Trophoblast cell (in vitro differentiated cells and primary cell): ENCODE data around the gene TMEM263.
A peak's percentile ranks its signal among the peaks of the same experiment; 100 is the strongest.

Experiments
- DNase-seq, 2 donors: peaks; one replicate each; pipeline ENCODE4 v3.0.0-alpha.2; 2016
- H2AFZ ChIP-seq: 2 replicates; pipeline ENCODE4 v1.6.1; 2013; ENCODE audit warnings: low read length, moderate library complexity, mild to moderate bottlenecking; ENCODE audit not compliant: insufficient read depth, poor library complexity
- H2AK5ac ChIP-seq: 2 replicates; pipeline ENCODE4 v1.6.1; 2013; ENCODE audit warnings: mild to moderate bottlenecking, low read length
- H2BK120ac ChIP-seq: 2 replicates; pipeline ENCODE4 v1.6.1; 2013; ENCODE audit warnings: low read length, mild to moderate bottlenecking, moderate library complexity; ENCODE audit not compliant: insufficient read depth, poor library complexity
- H2BK12ac ChIP-seq: 2 replicates; pipeline ENCODE4 v1.6.1; 2013; ENCODE audit warnings: mild to moderate bottlenecking, low read length, moderate library complexity
- H2BK5ac ChIP-seq: 2 replicates; pipeline ENCODE4 v1.6.1; 2013; ENCODE audit warnings: low read length, low read depth, moderate library complexity, mild to moderate bottlenecking; ENCODE audit not compliant: poor library complexity
- H3K14ac ChIP-seq: 2 replicates; pipeline ENCODE4 v1.6.1; 2013; ENCODE audit warnings: mild to moderate bottlenecking, low read length
- H3K18ac ChIP-seq: 2 replicates; pipeline ENCODE4 v1.6.1; 2013; ENCODE audit warnings: mild to moderate bottlenecking, low read length
- H3K23ac ChIP-seq: 2 replicates; pipeline ENCODE4 v1.6.1; 2013; ENCODE audit warnings: low read length
- H3K27ac ChIP-seq: 2 replicates; pipeline ENCODE4 v1.5.1; 2013; ENCODE audit warnings: low read depth, mild to moderate bottlenecking, inconsistent platforms, low read length, moderate library complexity
- H3K27me3 ChIP-seq: 2 replicates; pipeline ENCODE4 v1.6.1; 2013; ENCODE audit warnings: inconsistent platforms, mild to moderate bottlenecking, low read length, moderate library complexity; ENCODE audit not compliant: insufficient read depth
- H3K36me3 ChIP-seq, 2 experiments: 1 replicate in 1 of 2; 2 replicates in 1 of 2; pipeline ENCODE4 v1.6.1; 2013; ENCODE audit warnings: low read length in 2 of 2, mild to moderate bottlenecking in 2 of 2, moderate library complexity in 1 of 2; ENCODE audit not compliant: insufficient read depth in 2 of 2, control insufficient read depth in 1 of 2
- H3K4ac ChIP-seq: 2 replicates; pipeline ENCODE4 v1.6.1; 2013; ENCODE audit warnings: low read depth, mild to moderate bottlenecking, low read length, moderate library complexity
- H3K4me1 ChIP-seq, 2 experiments: 1 replicate in 1 of 2; 2 replicates in 1 of 2; pipeline ENCODE4 v1.6.1; 2013; ENCODE audit warnings: low read length in 2 of 2, mild to moderate bottlenecking in 2 of 2, moderate library complexity in 1 of 2; ENCODE audit not compliant: insufficient read depth in 2 of 2, control insufficient read depth in 1 of 2
- H3K4me2 ChIP-seq: 2 replicates; pipeline ENCODE4 v1.6.1; 2013; ENCODE audit warnings: inconsistent platforms, mild to moderate bottlenecking, low read length, moderate library complexity
- H3K4me3 ChIP-seq: 2 replicates; pipeline ENCODE4 v1.5.1; 2013; ENCODE audit warnings: mild to moderate bottlenecking, low read depth, low read length, inconsistent platforms
- H3K79me1 ChIP-seq: one replicate; pipeline ENCODE4 v1.6.1; 2013; ENCODE audit warnings: low read length
- H3K79me2 ChIP-seq: 2 replicates; pipeline ENCODE4 v1.6.1; 2013; ENCODE audit warnings: low read length, mild to moderate bottlenecking; ENCODE audit not compliant: control insufficient read depth, insufficient read depth, poor library complexity
- H3K9ac ChIP-seq: 2 replicates; pipeline ENCODE4 v1.6.1; 2013; ENCODE audit warnings: mild to moderate bottlenecking, low read length
- H3K9me3 ChIP-seq: 2 replicates; pipeline ENCODE4 v1.6.1; 2013; ENCODE audit warnings: low read depth, mild to moderate bottlenecking, control low read depth, inconsistent platforms, low read length; ENCODE audit not compliant: insufficient read depth
- H4K12ac ChIP-seq: 2 replicates; pipeline ENCODE4 v1.6.1; 2013; ENCODE audit warnings: low read depth, mild to moderate bottlenecking, low read length, moderate library complexity
- H4K8ac ChIP-seq: 2 replicates; pipeline ENCODE4 v1.6.1; 2013; ENCODE audit warnings: low read depth, mild to moderate bottlenecking, low read length, moderate library complexity
- H4K91ac ChIP-seq: one replicate; pipeline ENCODE4 v1.6.1; 2013; ENCODE audit warnings: low read depth, mild to moderate bottlenecking, low read length, moderate library complexity
- WGBS: extraction: QIAGEN DNeasy Blood & Tissue Kit; methylation state at CpG from one replicate; pipeline ENCODE4 v1.1.7; 2013; ENCODE audit warnings: missing lambda C conversion rate; ENCODE audit not compliant: insufficient read length, insufficient coverage; ENCODE audit errors: extremely low coverage; 5-methylcytosine and 5-hydroxymethylcytosine counted together

The TMEM263 gene

DNA sequence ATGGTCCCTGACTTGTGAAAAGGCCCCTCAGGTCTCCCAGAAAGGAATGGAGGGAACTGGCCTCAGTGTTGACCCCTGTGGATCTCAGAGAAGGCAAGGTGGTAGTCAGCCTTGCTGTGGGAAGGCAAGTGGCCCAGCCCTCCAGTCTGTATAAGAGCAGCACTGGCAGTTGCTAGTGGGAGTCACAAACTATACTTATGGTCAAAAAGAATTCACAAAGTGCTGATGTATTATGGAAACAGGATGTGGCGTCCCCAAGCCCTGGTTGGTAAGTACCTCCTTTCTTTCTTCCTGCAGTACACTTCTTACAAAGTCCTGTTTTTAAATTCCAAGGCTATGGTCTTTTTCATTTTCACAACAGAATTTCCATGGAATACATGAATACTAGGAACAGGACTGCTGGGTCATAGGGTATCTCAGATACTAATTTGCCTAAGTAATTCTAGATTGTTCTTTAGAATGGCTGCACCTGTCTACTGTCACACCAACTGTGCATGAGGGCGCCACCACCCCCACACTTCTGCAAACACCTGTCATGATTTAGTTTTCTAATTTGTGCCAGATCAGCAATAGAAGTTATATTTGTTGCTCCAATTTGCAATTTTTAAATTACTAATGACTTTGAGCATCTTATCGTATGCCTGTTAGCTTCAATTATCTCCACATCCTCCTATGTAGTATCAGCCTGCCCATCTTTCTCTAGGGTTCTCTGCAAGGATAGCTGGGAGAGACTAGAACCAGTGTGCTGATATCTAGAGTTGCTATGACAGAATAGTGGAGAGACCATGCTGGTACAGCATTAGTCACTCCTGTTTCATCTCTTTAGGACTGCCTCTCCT, 40.7 kb upstream of the TMEM263 start:
- no peak overlapping the region for H3K18ac ChIP-seq
- no peaks in the 10 kb centered on the region for H3K79me1 ChIP-seq
- no peak overlapping the region for H4K91ac ChIP-seq
- no peak overlapping the region for H4K8ac ChIP-seq
- H3K23ac ChIP-seq = no peak overlapping the region
- no peak overlapping the region for H2AFZ ChIP-seq
- H3K36me3 ChIP-seq = no peaks in the 10 kb centered on the region
- H3K9me3 ChIP-seq = no peaks in the 10 kb centered on the region
- H2BK120ac ChIP-seq = no peak overlapping the region
- H2BK12ac ChIP-seq = no peak overlapping the region
- no peak overlapping the region for H3K4me3 ChIP-seq
- DNase-seq = peak; percentile 36 to 74
- no peak overlapping the region for H2BK5ac ChIP-seq
- H4K12ac ChIP-seq = no peak overlapping the region
- no peak overlapping the region for H3K4me2 ChIP-seq
- no peak overlapping the region for H2AK5ac ChIP-seq
- H3K79me2 ChIP-seq = no peaks in the 10 kb centered on the region
- H3K27me3 ChIP-seq = no peaks in the 10 kb centered on the region
- H3K4me1 ChIP-seq = no peaks in the 10 kb centered on the region
- H3K9ac ChIP-seq = no peak overlapping the region
- no peak overlapping the region for H3K4ac ChIP-seq
- no peak overlapping the region for H3K27ac ChIP-seq
- no CpG with 5 or more reads among the region's 3 CpGs for WGBS
- no peak overlapping the region for H3K14ac ChIP-seq

- H2AFZ ChIP-seq = no peak overlapping the region
- H3K27me3 ChIP-seq = no peaks in the 10 kb centered on the region
- H3K36me3 ChIP-seq = no peaks in the 10 kb centered on the region
- H3K79me2 ChIP-seq = no peaks in the 10 kb centered on the region
- H4K12ac ChIP-seq = no peak overlapping the region
- H3K14ac ChIP-seq = no peak overlapping the region
- H4K8ac ChIP-seq = no peak overlapping the region
- no peak for DNase-seq
- no peak overlapping the region for H3K23ac ChIP-seq
- H3K9me3 ChIP-seq = no peaks in the 10 kb centered on the region
- no peak overlapping the region for H4K91ac ChIP-seq
- H3K9ac ChIP-seq = no peak overlapping the region
- H2AK5ac ChIP-seq = no peak overlapping the region
- no peak overlapping the region for H3K18ac ChIP-seq
- H2BK5ac ChIP-seq = no peak overlapping the region
- H3K27ac ChIP-seq = no peak overlapping the region
- no peak overlapping the region for H3K4me3 ChIP-seq
- H2BK120ac ChIP-seq = no peak overlapping the region
- no peak overlapping the region for H3K4me2 ChIP-seq
- no peak overlapping the region for H2BK12ac ChIP-seq
- no peaks in the 10 kb centered on the region for H3K79me1 ChIP-seq
- H3K4me1 ChIP-seq = no peaks in the 10 kb centered on the region
- no peak overlapping the region for H3K4ac ChIP-seq
- no CpG with 5 or more reads among the region's 5 CpGs for WGBS
Observed at GRCh38 chr12:106915635-106916026, 40.1 kb upstream of the TMEM263 start.

DNA sequence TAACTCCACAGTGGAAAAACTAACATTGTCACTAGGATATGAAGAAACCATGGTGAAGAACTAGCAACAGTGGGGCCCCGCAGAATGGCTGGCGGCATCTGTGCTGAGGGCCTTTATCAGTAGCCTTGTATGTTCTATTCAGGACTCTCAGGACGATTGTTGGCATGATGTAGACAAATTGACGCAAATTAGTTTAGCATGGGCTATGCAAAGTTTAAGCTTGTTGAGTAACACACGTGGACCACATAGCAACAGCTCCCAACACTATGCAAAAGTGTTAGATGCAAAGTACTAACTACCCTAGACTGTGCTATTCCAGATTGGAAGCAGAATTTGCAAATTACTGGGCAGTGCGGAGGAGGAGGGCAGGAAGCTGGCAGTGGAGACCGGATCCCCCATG, 38.2 kb upstream of the TMEM263 start:
- H3K27me3 ChIP-seq = no peaks in the 10 kb centered on the region
- no peak overlapping the region for H4K8ac ChIP-seq
- H2BK120ac ChIP-seq = no peak overlapping the region
- H3K4ac ChIP-seq = no peak overlapping the region
- no peak overlapping the region for H2BK12ac ChIP-seq
- no peak overlapping the region for H4K12ac ChIP-seq
- no peak overlapping the region for H3K18ac ChIP-seq
- no peak overlapping the region for H2AFZ ChIP-seq
- H2AK5ac ChIP-seq = no peak overlapping the region
- no CpG with 5 or more reads among the region's 7 CpGs for WGBS
- no peak overlapping the region for H3K4me3 ChIP-seq
- H3K14ac ChIP-seq = no peak overlapping the region
- no peak overlapping the region for H3K27ac ChIP-seq
- no peak overlapping the region for H3K9ac ChIP-seq
- no peak overlapping the region for H3K23ac ChIP-seq
- H4K91ac ChIP-seq = no peak overlapping the region
- H3K36me3 ChIP-seq = no peaks in the 10 kb centered on the region
- DNase-seq = no peak
- H3K79me1 ChIP-seq = no peaks in the 10 kb centered on the region
- no peak overlapping the region for H2BK5ac ChIP-seq
- no peaks in the 10 kb centered on the region for H3K79me2 ChIP-seq
- no peaks in the 10 kb centered on the region for H3K9me3 ChIP-seq
- no peaks in the 10 kb centered on the region for H3K4me1 ChIP-seq
- H3K4me2 ChIP-seq = no peak overlapping the region

DNA sequence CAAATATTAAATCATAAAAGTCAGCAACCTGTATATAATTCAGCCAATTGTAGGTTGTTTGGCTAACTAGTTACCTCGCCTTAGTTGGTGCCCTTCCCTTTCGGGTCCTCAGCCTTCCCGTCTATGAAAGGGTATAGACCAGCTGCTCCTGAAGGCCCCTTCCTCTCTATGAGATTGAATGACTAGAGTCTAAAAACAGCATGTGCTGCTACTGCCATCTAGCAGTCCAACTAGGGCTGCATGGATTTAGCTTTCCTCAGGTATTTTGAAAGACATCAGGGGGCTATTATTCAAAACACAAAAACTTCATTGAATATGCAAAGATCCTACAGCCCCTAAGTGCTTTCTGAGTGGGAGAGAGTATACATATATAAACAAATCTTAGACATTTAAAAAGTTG, 37.0 kb upstream of the TMEM263 start:
- no peak overlapping the region for H2AFZ ChIP-seq
- H3K27me3 ChIP-seq = no peaks in the 10 kb centered on the region
- no peak overlapping the region for H4K91ac ChIP-seq
- DNase-seq = peak in 1 of 2 donors; percentile 14
- H4K8ac ChIP-seq = no peak overlapping the region
- no peaks in the 10 kb centered on the region for H3K79me2 ChIP-seq
- no peak overlapping the region for H2AK5ac ChIP-seq
- H2BK5ac ChIP-seq = no peak overlapping the region
- no peak overlapping the region for H3K27ac ChIP-seq
- H3K9me3 ChIP-seq = no peaks in the 10 kb centered on the region
- H3K79me1 ChIP-seq = no peaks in the 10 kb centered on the region
- H3K4ac ChIP-seq = no peak overlapping the region
- H3K9ac ChIP-seq = no peak overlapping the region
- no CpG with 5 or more reads among the region's 3 CpGs for WGBS
- H2BK120ac ChIP-seq = no peak overlapping the region
- no peak overlapping the region for H3K18ac ChIP-seq
- H4K12ac ChIP-seq = no peak overlapping the region
- H3K4me2 ChIP-seq = no peak overlapping the region
- no peak overlapping the region for H3K23ac ChIP-seq
- no peak overlapping the region for H2BK12ac ChIP-seq
- no peak overlapping the region for H3K4me3 ChIP-seq
- H3K4me1 ChIP-seq = no peaks in the 10 kb centered on the region
- no peak overlapping the region for H3K14ac ChIP-seq
- H3K36me3 ChIP-seq = no peaks in the 10 kb centered on the region
